Measurements from ENCODE around the gene ENPP3.

DNA sequence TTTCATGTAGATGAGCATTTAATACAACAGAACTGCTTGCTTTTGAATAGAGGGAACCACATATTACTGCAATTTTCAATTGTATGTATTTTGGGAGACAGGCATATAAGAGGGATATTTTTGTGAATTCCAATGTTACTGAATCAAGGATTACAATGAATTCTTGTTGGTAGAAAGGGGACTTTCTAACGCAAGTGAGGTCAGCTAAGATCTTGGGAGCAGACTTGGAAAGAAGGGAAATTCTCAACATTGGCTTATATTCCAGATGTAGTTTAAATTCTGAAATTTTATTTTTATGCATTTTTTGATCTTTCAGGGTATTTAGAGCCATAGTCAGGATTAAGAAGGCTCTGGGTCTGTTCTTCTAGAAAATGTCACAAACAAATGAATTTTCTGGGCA is 117.0 kb downstream of the ENPP3 start:
- no peak for TF ChIP-seq EZH2 (IDR thresholded peaks at IDR 0.05; ENCODE audit: insufficient read depth, poor library complexity, severe bottlenecking)
- no peak for TF ChIP-seq EZH2phosphoT487 (IDR thresholded peaks at IDR 0.05; ENCODE audit: insufficient read depth, low read depth)

Measured in GM23248 (cell line).